ENCODE results near the gene SH2D5.

DNA sequence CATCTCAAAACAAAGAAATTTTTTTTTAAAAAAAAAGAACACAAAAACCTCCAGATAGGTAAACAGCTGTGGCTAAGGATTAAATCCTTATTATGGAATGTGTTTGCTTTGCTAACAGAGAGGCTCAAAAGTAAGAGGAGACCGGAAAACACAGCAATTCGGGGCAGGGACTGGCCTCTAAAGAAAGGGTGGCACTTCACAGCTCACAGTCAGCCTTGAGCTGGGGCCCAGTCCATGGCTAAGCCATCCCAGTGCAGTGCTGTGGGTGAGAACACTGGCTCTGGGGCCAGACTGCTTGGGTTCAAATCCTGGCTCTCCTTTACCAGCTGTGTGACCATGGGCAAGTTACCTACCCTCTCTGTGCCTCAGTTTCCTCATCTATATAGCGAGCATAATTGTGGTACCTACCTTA, 42.9 kb downstream of the SH2D5 start:
- TF ChIP-seq, protein P1, sequence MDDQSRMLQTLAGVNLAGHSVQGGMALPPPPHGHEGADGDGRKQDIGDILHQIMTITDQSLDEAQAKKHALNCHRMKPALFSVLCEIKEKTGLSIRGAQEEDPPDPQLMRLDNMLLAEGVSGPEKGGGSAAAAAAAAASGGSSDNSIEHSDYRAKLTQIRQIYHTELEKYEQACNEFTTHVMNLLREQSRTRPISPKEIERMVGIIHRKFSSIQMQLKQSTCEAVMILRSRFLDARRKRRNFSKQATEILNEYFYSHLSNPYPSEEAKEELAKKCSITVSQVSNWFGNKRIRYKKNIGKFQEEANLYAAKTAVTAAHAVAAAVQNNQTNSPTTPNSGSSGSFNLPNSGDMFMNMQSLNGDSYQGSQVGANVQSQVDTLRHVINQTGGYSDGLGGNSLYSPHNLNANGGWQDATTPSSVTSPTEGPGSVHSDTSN (CRISPR knock-in tag; IDR thresholded peaks at IDR 0.05), result no peak
- TF ChIP-seq MZF1 (tag by site-specific recombination; IDR thresholded peaks at IDR 0.05; ENCODE audit: borderline replicate concordance) (no peak), ZNF274 (IDR thresholded peaks at IDR 0.05; ENCODE audit: low read length) (no peak), ZNF274 (tag by site-specific recombination; IDR thresholded peaks at IDR 0.05; ENCODE audit: borderline replicate concordance) (no peak), ZBTB21 (tag by site-specific recombination; IDR thresholded peaks at IDR 0.05) (no peak)
- TF ChIP-seq, protein P2, sequence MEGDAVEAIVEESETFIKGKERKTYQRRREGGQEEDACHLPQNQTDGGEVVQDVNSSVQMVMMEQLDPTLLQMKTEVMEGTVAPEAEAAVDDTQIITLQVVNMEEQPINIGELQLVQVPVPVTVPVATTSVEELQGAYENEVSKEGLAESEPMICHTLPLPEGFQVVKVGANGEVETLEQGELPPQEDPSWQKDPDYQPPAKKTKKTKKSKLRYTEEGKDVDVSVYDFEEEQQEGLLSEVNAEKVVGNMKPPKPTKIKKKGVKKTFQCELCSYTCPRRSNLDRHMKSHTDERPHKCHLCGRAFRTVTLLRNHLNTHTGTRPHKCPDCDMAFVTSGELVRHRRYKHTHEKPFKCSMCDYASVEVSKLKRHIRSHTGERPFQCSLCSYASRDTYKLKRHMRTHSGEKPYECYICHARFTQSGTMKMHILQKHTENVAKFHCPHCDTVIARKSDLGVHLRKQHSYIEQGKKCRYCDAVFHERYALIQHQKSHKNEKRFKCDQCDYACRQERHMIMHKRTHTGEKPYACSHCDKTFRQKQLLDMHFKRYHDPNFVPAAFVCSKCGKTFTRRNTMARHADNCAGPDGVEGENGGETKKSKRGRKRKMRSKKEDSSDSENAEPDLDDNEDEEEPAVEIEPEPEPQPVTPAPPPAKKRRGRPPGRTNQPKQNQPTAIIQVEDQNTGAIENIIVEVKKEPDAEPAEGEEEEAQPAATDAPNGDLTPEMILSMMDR (tag by site-specific recombination; IDR thresholded peaks at IDR 0.05), result no peak
- TF ChIP-seq, protein P3, sequence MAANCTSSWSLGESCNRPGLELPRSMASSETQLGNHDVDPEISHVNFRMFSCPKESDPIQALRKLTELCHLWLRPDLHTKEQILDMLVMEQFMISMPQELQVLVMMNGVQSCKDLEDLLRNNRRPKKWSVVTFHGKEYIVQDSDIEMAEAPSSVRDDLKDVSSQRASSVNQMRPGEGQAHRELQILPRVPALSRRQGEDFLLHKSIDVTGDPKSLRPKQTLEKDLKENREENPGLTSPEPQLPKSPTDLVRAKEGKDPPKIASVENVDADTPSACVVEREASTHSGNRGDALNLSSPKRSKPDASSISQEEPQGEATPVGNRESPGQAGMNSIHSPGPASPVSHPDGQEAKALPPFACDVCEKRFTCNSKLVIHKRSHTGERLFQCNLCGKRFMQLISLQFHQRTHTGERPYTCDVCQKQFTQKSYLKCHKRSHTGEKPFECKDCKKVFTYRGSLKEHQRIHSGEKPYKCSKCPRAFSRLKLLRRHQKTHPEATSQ (tag by site-specific recombination; IDR thresholded peaks at IDR 0.05), result no peak
